Activated B cell treated with CpG ODN at 0.5 μM for 24 hours (primary cell): ENCODE data around the gene CMTM5. TPM values are rescaled to one million over a fixed set of nuclear protein-coding genes. Genes with fewer than 3 reads are reported as not detected.
"Not testable (repeated sequence)": the region's sequence is repeated elsewhere in the genome, so short reads cannot be mapped to it uniquely, and the experiment has no call there.

Source experiments
- ATAC-seq: fragments of 200-7000 bp; cut with Tn5 transposase; one replicate; pipeline ENCODE4 v1.10.0; 2021; ENCODE audit warnings: low read depth, mild to moderate bottlenecking, moderate library complexity
- CTCF ChIA-PET: fragments of 350-600 bp; sonication (Branson Sonifier 250); formaldehyde crosslinking; loops from one replicate; lab custom pipeline; 2021; ENCODE audit warnings: antibody characterized with exemption; lab: Charles Lee
- POLR2A ChIA-PET: fragments of 350-600 bp; sonication (Branson Sonifier 250); formaldehyde crosslinking; loops from one replicate; lab custom pipeline; 2021; ENCODE audit warnings: antibody characterized with exemption; lab: Charles Lee
- DNase-seq: peaks from one replicate; pipeline ENCODE4 v3.0.0; 2022
- H3K27ac Mint-ChIP-seq: one replicate; pipeline ENCODE4 v1.8.0; 2020; ENCODE audit warnings: mixed read lengths
- H3K27me3 Mint-ChIP-seq: one replicate; pipeline ENCODE4 v1.8.0; 2021; ENCODE audit warnings: mixed read lengths
- H3K36me3 Mint-ChIP-seq: one replicate; pipeline ENCODE4 v1.8.0; 2021; ENCODE audit warnings: low read depth, mixed read lengths
- H3K4me1 Mint-ChIP-seq: one replicate; pipeline ENCODE4 v1.8.0; 2021; ENCODE audit warnings: mixed read lengths
- H3K4me3 Mint-ChIP-seq: one replicate; pipeline ENCODE4 v1.8.0; 2020; ENCODE audit warnings: mild to moderate bottlenecking, mixed read lengths
- H3K9me3 Mint-ChIP-seq: one replicate; pipeline ENCODE4 v1.8.0; 2020; ENCODE audit warnings: mixed read lengths
- CTCF ChIP-seq: fragments of 200-600 bp; IDR thresholded peaks from one replicate; pipeline ENCODE4 v1.8.0; 2022; ENCODE audit warnings: antibody characterized with exemption, mild to moderate bottlenecking
- intact Hi-C: fragments of 100-400 bp; cut with micrococcal nuclease; formaldehyde crosslinking; loops from one replicate; pipeline ENCODE4 v1.15.1; 2024
- total RNA-seq: library from RNA; stranded (reverse); gene quantifications from 2 replicates; pipeline ENCODE4 v1.2.3, GENCODE V29; 2022

Gene CMTM5
- total RNA-seq, 1 donor from 2014 or later, result not detected

- CTCF ChIA-PET, result interaction anchor here (0.9 kb wide), 1 partner anchor 117 kb away, joined by 4 read pairs; no protein-coding TSS in a partner anchor
- H3K27me3 Mint-ChIP-seq, result peaks cover 24% of the 10 kb centered on the region
- TF ChIP-seq CTCF, result no peak
- no peaks in the 10 kb centered on the region for H3K36me3 Mint-ChIP-seq
- H3K4me3 Mint-ChIP-seq, result no peak overlapping the region
- ATAC-seq (no peak), DNase-seq (no peak)
- H3K27ac Mint-ChIP-seq, result no peak overlapping the region
- H3K4me1 Mint-ChIP-seq, result no peaks in the 10 kb centered on the region
- intact Hi-C loops, result no loop called here
- POLR2A ChIA-PET, result no interaction called here
- no peaks in the 10 kb centered on the region for H3K9me3 Mint-ChIP-seq
Measured at GRCh38 chr14:23382276-23382675, 5.4 kb downstream of the CMTM5 start.

- H3K4me1 Mint-ChIP-seq, result no peaks in the 10 kb centered on the region
- ATAC-seq (no peak), DNase-seq (no peak)
- CTCF ChIA-PET, result interaction anchor here (0.9 kb wide), 2 partner anchors 118 to 307 kb away, joined by 3 to 4 read pairs; no protein-coding TSS in a partner anchor
- no peak overlapping the region for H3K27ac Mint-ChIP-seq
- POLR2A ChIA-PET, result no interaction called here
- TF ChIP-seq CTCF, result no peak
- peaks cover 28% of the 10 kb centered on the region for H3K27me3 Mint-ChIP-seq
- no peaks in the 10 kb centered on the region for H3K36me3 Mint-ChIP-seq
- intact Hi-C loops, result no loop called here
- no peaks in the 10 kb centered on the region for H3K9me3 Mint-ChIP-seq
- no peak overlapping the region for H3K4me3 Mint-ChIP-seq
Measured at GRCh38 chr14:23382731-23383440, 6.0 kb downstream of the CMTM5 start.

- H3K27me3 Mint-ChIP-seq, result peaks cover 37% of the 10 kb centered on the region
Measured at GRCh38 chr14:23384364-23385080, 7.7 kb downstream of the CMTM5 start.

GRCh38 chr14:23385244-23385641 is 8.4 kb downstream of the CMTM5 start:
- Mint-ChIP-seq H3K27ac (no peak overlapping the region), H3K4me1 (no peaks in the 10 kb centered on the region), H3K27me3 (peaks cover 40% of the 10 kb centered on the region), H3K4me3 (no peak overlapping the region), H3K9me3 (no peaks in the 10 kb centered on the region), H3K36me3 (no peaks in the 10 kb centered on the region)
- POLR2A ChIA-PET, result interaction anchor here (0.6 kb wide), 1 partner anchor 194 kb away, joined by 6 read pairs; no protein-coding TSS in a partner anchor
- TF ChIP-seq CTCF, result no peak
- DNase-seq (no peak), ATAC-seq (no peak)
- intact Hi-C loops, result no loop called here
- CTCF ChIA-PET, result no interaction called here

More at GRCh38 chr14:23384364-23385080, 7.7 kb downstream of the CMTM5 start:
- ChIA-PET POLR2A (interaction anchor here (0.6 kb wide), 1 partner anchor 194 kb away, joined by 6 read pairs; no protein-coding TSS in a partner anchor), CTCF (no interaction called here)
- ATAC-seq, result no peak
- intact Hi-C loops, result no loop called here
- no peak for DNase-seq
- Mint-ChIP-seq H3K4me1 (no peaks in the 10 kb centered on the region), H3K9me3 (no peaks in the 10 kb centered on the region), H3K36me3 (no peaks in the 10 kb centered on the region), H3K27ac (no peak overlapping the region), H3K4me3 (no peak overlapping the region)
- TF ChIP-seq CTCF, result no peak

GRCh38 chr14:23385642-23386265 is 8.9 kb downstream of the CMTM5 start:
- CTCF ChIA-PET, result no interaction called here
- no peaks in the 10 kb centered on the region for H3K36me3 Mint-ChIP-seq
- intact Hi-C loops, result no loop called here
- no peaks in the 10 kb centered on the region for H3K9me3 Mint-ChIP-seq
- peaks cover 43% of the 10 kb centered on the region for H3K27me3 Mint-ChIP-seq
- ATAC-seq, result no peak
- no peak overlapping the region for H3K4me3 Mint-ChIP-seq
- POLR2A ChIA-PET, result no interaction called here
- no peak overlapping the region for H3K27ac Mint-ChIP-seq
- H3K4me1 Mint-ChIP-seq, result no peaks in the 10 kb centered on the region
- DNase-seq, result no peak
- no peak for TF ChIP-seq CTCF

GRCh38 chr14:23386266-23386657 is 9.4 kb downstream of the CMTM5 start:
- intact Hi-C loops, CTCF ChIA-PET, H3K4me3 Mint-ChIP-seq, H3K27ac Mint-ChIP-seq, H3K4me1 Mint-ChIP-seq, H3K9me3 Mint-ChIP-seq, H3K36me3 Mint-ChIP-seq, ATAC-seq, DNase-seq, POLR2A ChIA-PET: not testable (repeated sequence)
- peaks cover 38% of the 10 kb centered on the region for H3K27me3 Mint-ChIP-seq
